ENCODE measurements around the gene SLC41A3.
"Not testable (repeated sequence)": the region's sequence is repeated elsewhere in the genome, so short reads cannot be mapped to it uniquely, and the experiment has no call there.

DNA sequence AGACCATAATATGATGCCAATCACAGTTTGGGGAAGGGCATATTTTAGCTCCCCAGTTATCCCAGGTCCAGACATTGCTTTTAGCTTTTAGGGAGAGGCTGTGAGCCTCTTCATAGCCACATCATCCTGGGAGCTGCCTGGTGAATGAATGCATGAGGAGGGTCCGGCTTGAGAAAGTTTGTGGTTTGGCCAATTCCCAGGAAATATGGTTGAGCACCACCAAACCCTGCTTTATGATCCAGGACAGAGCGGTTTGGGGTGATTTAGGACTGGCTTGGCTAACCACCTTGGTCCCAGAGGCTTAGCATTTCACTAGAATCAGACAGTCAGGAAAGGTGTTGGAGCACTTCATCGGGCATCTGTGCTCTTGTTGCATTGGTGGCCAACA, 107.9 kb downstream of the SLC41A3 start:
- not testable (repeated sequence) for TF ChIP-seq ZNF529 (tag by site-specific recombination; IDR thresholded peaks at IDR 0.05; ENCODE audit: insufficient replicate concordance); ZNF174 (tag by site-specific recombination; IDR thresholded peaks at IDR 0.05); PATZ1 (tag by site-specific recombination; IDR thresholded peaks at IDR 0.05); YY2 (tag by site-specific recombination; IDR thresholded peaks at IDR 0.05); ZNF629 (tag by site-specific recombination; IDR thresholded peaks at IDR 0.05); ZNF747 (tag by site-specific recombination; IDR thresholded peaks at IDR 0.05); ZNF24 (tag by site-specific recombination; IDR thresholded peaks at IDR 0.05); ZBTB49 (tag by site-specific recombination; IDR thresholded peaks at IDR 0.05; ENCODE audit: low read depth); ZNF274 (IDR thresholded peaks at IDR 0.05; ENCODE audit: low read length); ZNF274 (tag by site-specific recombination; IDR thresholded peaks at IDR 0.05; ENCODE audit: borderline replicate concordance); ZNF37A (tag by site-specific recombination; IDR thresholded peaks at IDR 0.05); ZNF16 (tag by site-specific recombination; IDR thresholded peaks at IDR 0.05; ENCODE audit: low read depth)
- TF ChIP-seq, protein P1, sequence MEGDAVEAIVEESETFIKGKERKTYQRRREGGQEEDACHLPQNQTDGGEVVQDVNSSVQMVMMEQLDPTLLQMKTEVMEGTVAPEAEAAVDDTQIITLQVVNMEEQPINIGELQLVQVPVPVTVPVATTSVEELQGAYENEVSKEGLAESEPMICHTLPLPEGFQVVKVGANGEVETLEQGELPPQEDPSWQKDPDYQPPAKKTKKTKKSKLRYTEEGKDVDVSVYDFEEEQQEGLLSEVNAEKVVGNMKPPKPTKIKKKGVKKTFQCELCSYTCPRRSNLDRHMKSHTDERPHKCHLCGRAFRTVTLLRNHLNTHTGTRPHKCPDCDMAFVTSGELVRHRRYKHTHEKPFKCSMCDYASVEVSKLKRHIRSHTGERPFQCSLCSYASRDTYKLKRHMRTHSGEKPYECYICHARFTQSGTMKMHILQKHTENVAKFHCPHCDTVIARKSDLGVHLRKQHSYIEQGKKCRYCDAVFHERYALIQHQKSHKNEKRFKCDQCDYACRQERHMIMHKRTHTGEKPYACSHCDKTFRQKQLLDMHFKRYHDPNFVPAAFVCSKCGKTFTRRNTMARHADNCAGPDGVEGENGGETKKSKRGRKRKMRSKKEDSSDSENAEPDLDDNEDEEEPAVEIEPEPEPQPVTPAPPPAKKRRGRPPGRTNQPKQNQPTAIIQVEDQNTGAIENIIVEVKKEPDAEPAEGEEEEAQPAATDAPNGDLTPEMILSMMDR (tag by site-specific recombination; IDR thresholded peaks at IDR 0.05): not testable (repeated sequence)
- TF ChIP-seq, protein P2, sequence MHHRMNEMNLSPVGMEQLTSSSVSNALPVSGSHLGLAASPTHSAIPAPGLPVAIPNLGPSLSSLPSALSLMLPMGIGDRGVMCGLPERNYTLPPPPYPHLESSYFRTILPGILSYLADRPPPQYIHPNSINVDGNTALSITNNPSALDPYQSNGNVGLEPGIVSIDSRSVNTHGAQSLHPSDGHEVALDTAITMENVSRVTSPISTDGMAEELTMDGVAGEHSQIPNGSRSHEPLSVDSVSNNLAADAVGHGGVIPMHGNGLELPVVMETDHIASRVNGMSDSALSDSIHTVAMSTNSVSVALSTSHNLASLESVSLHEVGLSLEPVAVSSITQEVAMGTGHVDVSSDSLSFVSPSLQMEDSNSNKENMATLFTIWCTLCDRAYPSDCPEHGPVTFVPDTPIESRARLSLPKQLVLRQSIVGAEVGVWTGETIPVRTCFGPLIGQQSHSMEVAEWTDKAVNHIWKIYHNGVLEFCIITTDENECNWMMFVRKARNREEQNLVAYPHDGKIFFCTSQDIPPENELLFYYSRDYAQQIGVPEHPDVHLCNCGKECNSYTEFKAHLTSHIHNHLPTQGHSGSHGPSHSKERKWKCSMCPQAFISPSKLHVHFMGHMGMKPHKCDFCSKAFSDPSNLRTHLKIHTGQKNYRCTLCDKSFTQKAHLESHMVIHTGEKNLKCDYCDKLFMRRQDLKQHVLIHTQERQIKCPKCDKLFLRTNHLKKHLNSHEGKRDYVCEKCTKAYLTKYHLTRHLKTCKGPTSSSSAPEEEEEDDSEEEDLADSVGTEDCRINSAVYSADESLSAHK (tag by site-specific recombination; IDR thresholded peaks at IDR 0.05): not testable (repeated sequence)

Data from HEK293 (cell line).